HCEC 1CT (cell line): ENCODE measurements around the gene RPP21.

ENCODE experiments used
- DNase-seq: peaks from one replicate; pipeline ENCODE4 v3.0.0-alpha.2; 2017

RPP21 gene

DNA sequence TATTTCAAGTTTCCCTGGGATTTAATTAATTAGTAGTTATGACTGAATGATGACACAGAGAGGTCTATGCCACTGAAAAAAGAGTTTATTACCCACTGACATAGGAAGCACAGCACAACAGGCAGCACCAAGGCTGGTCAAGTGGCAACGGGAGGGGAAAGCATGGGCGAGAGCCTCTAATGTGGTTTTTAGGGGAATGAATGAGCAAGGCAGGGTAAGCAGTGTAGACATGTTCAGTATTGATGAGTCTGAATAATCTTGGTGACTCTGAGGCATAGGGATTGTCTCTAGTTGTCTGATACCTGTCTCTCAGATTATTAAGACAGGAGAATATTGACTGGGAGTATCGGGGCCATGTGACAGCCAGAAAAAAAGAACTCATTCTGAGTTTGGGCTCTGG is 46.3 kb downstream of the RPP21 start:
- DNase-seq = no peak

- DNase-seq = no peak
These were observed 49.2 kb downstream of the RPP21 start for GRCh38 chr6:30394139-30394538.
